ENCODE measurements around the gene ZNF165. TPM values are rescaled to one million over a fixed set of nuclear protein-coding genes. Genes with fewer than 3 reads are reported as not detected.
"Not testable (repeated sequence)": the region's sequence is repeated elsewhere in the genome, so short reads cannot be mapped to it uniquely, and the experiment has no call there.

ZNF165 gene
- total RNA-seq (2014; rRNA removed; shearing (Covaris generic)): 0.60 and 1.1 TPM in 2 replicates

- not testable (repeated sequence) for DNase-seq (ENCODE audit: low read depth)
Observed at GRCh38 chr6:28080381-28080630, at the start of gene ZNF165. ZNF165 (plus strand) TSS chr6:28080568; CDS start chr6:28085481, 4,913 bp downstream.

DNA sequence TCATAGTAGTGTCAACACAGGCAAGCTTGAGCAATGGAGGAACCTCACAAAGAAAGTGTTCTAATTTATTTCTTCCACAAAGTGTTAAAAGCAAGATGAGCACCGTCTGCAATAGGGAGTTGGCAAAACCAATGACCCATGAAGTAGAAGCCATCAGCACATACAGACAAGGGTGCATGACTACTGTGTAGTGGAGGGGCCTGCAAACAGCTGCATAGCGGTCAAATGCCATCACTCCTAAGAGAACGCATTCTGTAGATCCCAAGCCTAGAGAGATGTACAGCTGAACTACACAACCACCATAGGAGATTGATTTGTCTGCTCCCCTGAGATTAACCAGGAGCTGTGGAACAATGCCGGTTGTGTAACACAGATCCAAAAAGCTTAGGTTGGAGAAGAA, 26.8 kb upstream of the ZNF165 start:
- DNase-seq (ENCODE audit: low read depth): no peak

GRCh38 chr6:28060405-28060804, 20.0 kb upstream of the ZNF165 start:
- no peak for DNase-seq (ENCODE audit: low read depth)

DNA sequence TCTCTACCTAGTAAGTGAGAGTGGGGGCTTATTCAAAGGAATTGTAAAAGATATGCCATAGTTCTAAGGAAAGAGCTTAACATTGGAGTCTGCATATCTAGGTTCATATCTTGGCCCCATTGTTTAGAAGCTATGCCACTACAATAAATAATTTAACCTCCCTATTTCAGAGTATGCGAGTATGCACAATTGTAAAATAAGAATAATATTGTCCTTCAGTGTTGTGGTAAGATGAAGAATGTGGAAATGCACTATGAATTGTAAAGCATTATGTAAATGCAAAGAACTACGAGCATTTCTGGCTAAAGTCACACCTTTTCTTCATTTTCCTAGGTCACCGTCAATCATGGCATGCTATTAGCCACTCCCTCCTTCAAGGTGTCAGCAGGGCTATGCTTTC, 16.1 kb upstream of the ZNF165 start:
- DNase-seq (ENCODE audit: low read depth): no peak

DNA sequence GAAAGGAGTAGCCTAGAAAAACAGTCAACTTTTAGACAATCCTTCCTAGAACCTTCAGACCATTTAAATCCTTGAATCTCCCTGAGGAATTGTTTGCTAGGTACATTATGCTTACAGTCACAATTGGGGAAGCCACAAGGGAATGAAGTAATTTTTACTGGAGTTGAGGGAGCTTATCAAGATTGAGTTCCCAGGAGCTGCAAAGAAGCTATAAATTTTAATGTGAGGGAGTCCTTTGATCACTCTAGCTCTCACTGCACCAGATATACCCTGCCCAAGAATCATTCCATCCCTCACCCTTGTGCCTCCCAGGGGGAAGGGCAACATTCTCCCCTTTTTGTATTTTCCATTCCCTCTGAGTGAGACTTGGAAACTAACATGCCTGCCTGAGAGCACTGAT, 12.3 kb upstream of the ZNF165 start:
- no peak for DNase-seq (ENCODE audit: low read depth)

- not testable (repeated sequence) for DNase-seq (ENCODE audit: low read depth)
Observed at GRCh38 chr6:28070968-28071367, 9.4 kb upstream of the ZNF165 start.

DNA sequence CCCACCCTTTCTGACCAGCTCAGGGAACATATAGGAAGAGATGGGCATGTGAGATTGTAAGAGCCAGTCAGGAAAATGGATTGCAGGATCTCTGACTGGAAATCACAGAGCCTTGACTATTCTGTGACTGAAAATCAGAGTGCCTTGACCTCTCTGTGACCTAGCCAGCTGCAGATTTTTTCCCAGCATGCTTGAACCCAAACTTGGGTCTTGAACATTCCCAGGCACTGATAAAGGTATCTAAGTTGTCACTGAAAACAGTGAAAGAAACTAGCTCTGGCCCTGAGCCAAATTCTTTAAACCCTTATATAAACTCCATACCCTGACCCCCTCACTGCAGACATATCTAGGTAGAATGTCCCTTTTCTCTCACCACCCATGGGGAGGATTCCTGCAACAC, 2.3 kb upstream of the ZNF165 start:
- no peak for DNase-seq (ENCODE audit: low read depth)

DNA sequence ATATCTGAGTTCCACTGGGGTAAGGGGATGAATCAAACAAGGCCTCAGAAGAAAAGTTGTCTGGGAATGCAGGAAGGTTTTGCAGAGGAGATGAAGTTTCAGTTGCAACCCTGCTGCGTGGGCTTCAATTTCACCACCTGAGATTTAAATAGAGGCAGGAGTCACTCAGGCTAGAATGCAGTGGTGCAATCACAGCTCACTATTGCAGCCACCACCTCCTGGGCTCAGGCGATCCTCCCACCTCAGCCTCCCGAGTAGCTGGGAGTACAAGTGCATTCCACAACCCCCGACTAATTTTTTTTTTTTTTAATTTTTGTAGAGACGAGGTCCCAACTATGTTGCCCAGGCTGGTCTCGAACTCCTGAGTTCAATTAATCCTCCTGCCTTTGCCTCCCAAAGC, 1.5 kb upstream of the ZNF165 start:
- DNase-seq (ENCODE audit: low read depth): no peak

- peak; percentile 95 for DNase-seq (ENCODE audit: low read depth)
Observed at GRCh38 chr6:28080631-28081485, 490 bp downstream of the ZNF165 start.

- no peak for DNase-seq (ENCODE audit: low read depth)
Observed at GRCh38 chr6:28081486-28081751, 1.1 kb downstream of the ZNF165 start.

DNA sequence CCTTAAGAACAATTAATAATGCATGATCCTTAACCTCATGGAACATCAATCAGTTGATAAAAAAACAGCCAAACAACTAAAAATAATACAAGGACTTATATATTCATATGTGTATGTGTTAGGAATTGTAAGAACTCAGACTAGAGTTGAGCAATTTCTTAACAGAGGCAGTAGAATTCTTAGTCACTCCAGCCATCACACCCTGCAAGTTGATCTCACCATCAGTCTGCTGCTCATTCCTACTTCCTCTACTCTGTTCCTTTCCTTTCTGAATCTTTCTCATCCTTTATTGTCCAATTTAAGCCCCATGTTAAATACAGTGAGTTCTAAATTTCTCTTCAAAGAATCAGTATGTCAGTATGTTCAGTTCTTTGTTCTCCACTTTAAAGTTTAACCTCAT, 2.6 kb downstream of the ZNF165 start:
- DNase-seq (ENCODE audit: low read depth): no peak

GRCh38 chr6:28089054-28089453, 8.7 kb downstream of the ZNF165 start:
- no peak for DNase-seq (ENCODE audit: low read depth)

GRCh38 chr6:28090917-28091586, 10.7 kb downstream of the ZNF165 start:
- DNase-seq (ENCODE audit: low read depth): peak; percentile 15

- DNase-seq (ENCODE audit: low read depth): not testable (repeated sequence)
Observed at GRCh38 chr6:28102222-28102621, 21.9 kb downstream of the ZNF165 start.

GRCh38 chr6:28102699-28103098, 22.3 kb downstream of the ZNF165 start:
- not testable (repeated sequence) for DNase-seq (ENCODE audit: low read depth)

- DNase-seq (ENCODE audit: low read depth): peak; percentile 79
Observed at GRCh38 chr6:28104392-28105244, 24.2 kb downstream of the ZNF165 start.

GRCh38 chr6:28105245-28105639, 24.9 kb downstream of the ZNF165 start:
- peak; percentile 30 for DNase-seq (ENCODE audit: low read depth)

GRCh38 chr6:28107506-28107905, 27.1 kb downstream of the ZNF165 start:
- no peak for DNase-seq (ENCODE audit: low read depth)

DNA sequence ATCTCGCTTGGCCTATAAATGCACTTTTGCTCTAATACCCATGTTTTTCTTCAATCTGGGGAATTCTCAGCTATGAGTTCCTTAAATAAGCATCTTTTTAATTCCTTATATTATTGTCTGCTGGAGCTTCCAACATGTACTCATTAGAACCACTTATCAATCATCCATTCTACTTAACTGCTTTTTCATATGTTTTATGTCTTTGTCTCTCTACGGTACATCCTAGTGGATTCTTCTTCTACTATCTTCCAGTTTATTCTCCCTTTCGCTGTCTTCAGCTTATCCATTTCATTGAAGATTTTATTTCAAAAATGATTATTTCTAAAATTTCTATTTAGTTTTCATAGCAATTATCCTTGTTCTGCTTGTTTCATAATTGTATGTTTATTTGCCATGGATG, 31.6 kb downstream of the ZNF165 start:
- no peak for DNase-seq (ENCODE audit: low read depth)

DNA sequence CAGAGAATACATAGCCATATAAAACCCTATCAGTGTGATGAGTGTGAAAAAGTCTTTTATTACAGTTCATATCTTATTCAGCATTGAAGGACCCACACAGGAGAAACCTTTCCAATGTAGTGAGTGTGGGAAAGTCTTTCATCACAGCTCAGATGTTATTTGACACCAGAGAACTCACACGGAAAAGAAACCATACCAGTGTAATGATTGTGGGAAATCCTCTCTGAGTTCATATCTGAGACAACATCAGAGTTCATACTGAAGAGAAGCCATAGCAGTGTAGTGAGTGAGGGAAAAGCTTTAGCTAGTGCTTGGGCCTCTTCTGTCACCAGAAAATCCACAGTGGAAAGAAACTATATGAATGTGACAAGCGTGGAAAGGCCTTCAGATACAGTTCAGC, 35.4 kb downstream of the ZNF165 start:
- DNase-seq (ENCODE audit: low read depth): no peak

GRCh38 chr6:28117386-28118050, 37.1 kb downstream of the ZNF165 start:
- no peak for DNase-seq (ENCODE audit: low read depth)

DNA sequence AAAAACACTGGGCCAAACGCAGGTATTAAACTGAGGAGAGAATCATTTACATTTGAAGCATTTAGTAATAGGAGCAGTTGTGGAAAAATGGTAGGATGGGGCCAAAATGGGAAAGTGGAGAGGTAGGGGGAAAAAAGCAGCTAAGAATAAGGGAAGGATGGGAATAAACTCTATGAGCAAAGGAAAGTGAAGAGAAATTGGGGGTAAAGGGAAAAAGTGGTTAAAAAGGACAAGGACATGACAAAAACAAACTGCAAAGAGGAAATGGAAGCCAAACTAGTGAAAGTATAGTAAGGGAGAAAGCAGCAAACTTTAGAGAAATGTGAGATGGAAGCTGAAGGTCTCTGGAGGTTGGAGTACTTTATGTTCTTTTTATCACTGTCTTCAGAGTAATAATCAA, 37.8 kb downstream of the ZNF165 start:
- DNase-seq (ENCODE audit: low read depth): no peak
